Neuronal stem cell (in vitro differentiated cells): ENCODE results near the gene GPN2.
"Not testable (repeated sequence)": the region's sequence is repeated elsewhere in the genome, so short reads cannot be mapped to it uniquely, and the experiment has no call there.

ENCODE experiments used
- DNase-seq: peaks from one replicate; pipeline ENCODE4 v3.0.0-alpha.2; 2013; ENCODE audit warnings: low spot score
- H2AFZ ChIP-seq: one replicate; pipeline ENCODE4 v1.6.1; 2013; ENCODE audit warnings: mild to moderate bottlenecking, low read length, inconsistent platforms
- H2AK5ac ChIP-seq: 2 replicates; pipeline ENCODE4 v1.6.1; 2013; ENCODE audit warnings: low read depth, mild to moderate bottlenecking, inconsistent platforms, low read length, moderate library complexity, mixed read lengths
- H2BK120ac ChIP-seq: 2 replicates; pipeline ENCODE4 v1.6.1; 2013; ENCODE audit warnings: low read depth, mild to moderate bottlenecking, inconsistent platforms, low read length, moderate library complexity, mixed read lengths
- H2BK12ac ChIP-seq: one replicate; pipeline ENCODE4 v1.6.1; 2013; ENCODE audit warnings: low read length, inconsistent platforms
- H2BK15ac ChIP-seq: 2 replicates; pipeline ENCODE4 v1.6.1; 2013; ENCODE audit warnings: mild to moderate bottlenecking, low read length, inconsistent platforms, mixed read lengths
- H2BK5ac ChIP-seq: one replicate; pipeline ENCODE4 v1.6.1; 2013; ENCODE audit warnings: inconsistent platforms, mild to moderate bottlenecking, low read length, moderate library complexity
- H3K14ac ChIP-seq: one replicate; pipeline ENCODE4 v1.6.1; 2013; ENCODE audit warnings: low read length, inconsistent platforms
- H3K18ac ChIP-seq: 2 replicates; pipeline ENCODE4 v1.6.1; 2013; ENCODE audit warnings: low read length, inconsistent platforms
- H3K23ac ChIP-seq: 2 replicates; pipeline ENCODE4 v1.6.1; 2013; ENCODE audit warnings: low read depth, mild to moderate bottlenecking, mixed read lengths, low read length, inconsistent platforms; ENCODE audit not compliant: poor library complexity
- H3K27ac ChIP-seq: replicated peaks from 3 replicates; pipeline ENCODE4 v1.5.1; 2013; ENCODE audit warnings: low read length, inconsistent platforms
- H3K27me3 ChIP-seq, 3 experiments: 2 replicates each; pipeline ENCODE4 v1.6.1; 2013; ENCODE audit warnings: low read length in 3 of 3, mild to moderate bottlenecking in 2 of 3, inconsistent platforms in 1 of 3, low read depth in 1 of 3, mixed read lengths in 1 of 3, moderate library complexity in 1 of 3; ENCODE audit not compliant: control insufficient read depth in 3 of 3, insufficient read depth in 3 of 3
- H3K36me3 ChIP-seq, 2 donors: replicated peaks in 1 of 2; 2 replicates each; pipeline ENCODE4 v1.6.1; 2013; ENCODE audit warnings: low read length in 2 of 2; ENCODE audit not compliant: control insufficient read depth in 2 of 2, insufficient read depth in 2 of 2
- H3K4ac ChIP-seq: 2 replicates; pipeline ENCODE4 v1.6.1; 2013; ENCODE audit warnings: inconsistent platforms, mild to moderate bottlenecking, low read length, moderate library complexity
- H3K4me1 ChIP-seq, 2 donors: 1 replicate in 1 of 2; 2 replicates in 1 of 2; pipeline ENCODE4 v1.6.1; 2013; ENCODE audit warnings: low read length in 2 of 2, low read depth in 1 of 2; ENCODE audit not compliant: control insufficient read depth in 2 of 2, insufficient read depth in 1 of 2
- H3K4me2 ChIP-seq: one replicate; pipeline ENCODE4 v1.6.1; 2013; ENCODE audit warnings: mild to moderate bottlenecking, low read length, inconsistent platforms; ENCODE audit not compliant: insufficient read depth, poor library complexity, severe bottlenecking
- H3K4me3 ChIP-seq, 2 donors: 2 replicates each; pipeline ENCODE4 v1.5.1; 2013; ENCODE audit warnings: low read length in 2 of 2, mild to moderate bottlenecking in 2 of 2, inconsistent platforms in 1 of 2, moderate library complexity in 1 of 2
- H3K79me1 ChIP-seq: one replicate; pipeline ENCODE4 v1.6.1; 2013; ENCODE audit warnings: low read depth, mild to moderate bottlenecking, inconsistent platforms, low read length, moderate library complexity
- H3K9ac ChIP-seq: one replicate; pipeline ENCODE4 v1.6.1; 2013; ENCODE audit warnings: mild to moderate bottlenecking, low read depth, low read length, inconsistent platforms; ENCODE audit not compliant: poor library complexity
- H3K9me3 ChIP-seq, 2 donors: replicated peaks in 1 of 2; 2 replicates each; pipeline versions ENCODE3 to v1.6.1; 2013; ENCODE audit warnings: low read length in 2 of 2, mild to moderate bottlenecking in 2 of 2, inconsistent platforms in 1 of 2, low read depth in 1 of 2, mixed read lengths in 1 of 2, moderate library complexity in 1 of 2; ENCODE audit not compliant: control insufficient read depth in 2 of 2, insufficient read depth in 1 of 2
- H4K8ac ChIP-seq: one replicate; pipeline ENCODE4 v1.6.1; 2013; ENCODE audit warnings: low read depth, mild to moderate bottlenecking, inconsistent platforms, low read length, moderate library complexity
- H4K91ac ChIP-seq: one replicate; pipeline ENCODE4 v1.6.1; 2013; ENCODE audit warnings: low read length, low read depth, mild to moderate bottlenecking, inconsistent platforms; ENCODE audit not compliant: poor library complexity
- WGBS, 2 donors: extraction: QIAGEN DNeasy Blood & Tissue Kit; methylation state at CpG; one replicate each; pipeline ENCODE4 v1.1.7; 2013; ENCODE audit warnings: missing lambda C conversion rate in 2 of 2, mixed read lengths in 1 of 2; ENCODE audit not compliant: insufficient read length in 2 of 2, insufficient replicate concordance in 1 of 2; ENCODE audit errors: extremely low coverage in 2 of 2; 5-methylcytosine and 5-hydroxymethylcytosine counted together

GPN2 gene

DNA sequence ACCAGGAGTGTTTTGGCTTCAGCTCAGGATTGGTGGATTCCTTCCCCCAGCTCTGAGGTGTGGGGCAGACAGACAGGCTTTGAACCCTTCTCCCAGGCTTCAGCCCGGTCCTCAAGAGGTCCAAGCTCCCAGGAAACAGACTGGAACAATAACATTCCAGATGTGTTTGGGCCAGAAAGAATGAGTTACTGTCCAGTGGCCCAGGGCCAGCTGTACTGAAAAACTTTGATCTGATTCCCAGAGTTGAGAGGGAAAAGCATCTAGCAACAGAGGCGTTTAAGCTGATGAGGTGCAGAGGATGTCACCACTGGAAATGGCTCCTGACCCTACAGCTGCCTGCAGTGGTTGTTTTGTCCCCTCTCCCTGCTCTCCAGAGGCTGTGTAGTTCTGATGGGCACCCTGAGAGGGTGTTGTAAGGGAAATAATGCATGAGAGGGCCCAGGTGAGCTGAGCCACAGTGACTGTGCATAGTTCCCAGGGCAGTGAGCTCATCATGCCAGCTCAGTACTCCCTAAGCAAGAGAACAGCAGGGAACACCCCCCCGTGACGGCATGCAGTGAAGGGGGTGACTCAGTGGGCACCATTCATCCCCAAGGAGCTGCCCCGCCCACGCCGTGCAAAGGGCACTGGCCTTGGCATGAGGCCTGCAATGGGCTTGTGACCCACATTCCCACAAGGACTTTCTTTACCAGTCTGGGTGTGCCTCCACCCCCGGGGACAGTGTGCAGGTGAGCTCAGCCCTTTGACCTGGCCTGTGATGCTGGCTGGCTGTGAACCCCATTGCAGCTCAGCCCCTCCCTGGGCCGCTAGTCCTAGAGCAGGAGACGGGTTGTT is 40.9 kb downstream of the GPN2 start:
- peaks cover 46 to 86% of the 10 kb centered on the region in 2 donors for H3K36me3 ChIP-seq
- H3K4me2 ChIP-seq = no peak overlapping the region
- peak overlapping the region; percentile 54 for H3K9ac ChIP-seq
- H2BK120ac ChIP-seq = no peak overlapping the region
- H3K9me3 ChIP-seq = no peaks in the 10 kb centered on the region
- H2AFZ ChIP-seq = no peak overlapping the region
- no peak overlapping the region for H3K18ac ChIP-seq
- no peak overlapping the region for H4K91ac ChIP-seq
- no peak overlapping the region for H3K27ac ChIP-seq
- no peak overlapping the region for H2BK12ac ChIP-seq
- peak overlapping the region; percentile 82 for H3K23ac ChIP-seq
- WGBS, 2 donors = no CpG with 5 or more reads among the region's 10 CpGs
- no peak overlapping the region for H2AK5ac ChIP-seq
- DNase-seq = no peak
- H3K27me3 ChIP-seq = no peaks in the 10 kb centered on the region
- H2BK15ac ChIP-seq = no peak overlapping the region
- no peak overlapping the region for H4K8ac ChIP-seq
- no peak overlapping the region for H3K4me3 ChIP-seq
- no peaks in the 10 kb centered on the region for H3K4me1 ChIP-seq
- H2BK5ac ChIP-seq = no peak overlapping the region
- H3K4ac ChIP-seq = no peak overlapping the region
- no peaks in the 10 kb centered on the region for H3K79me1 ChIP-seq
- no peak overlapping the region for H3K14ac ChIP-seq

GRCh38 chr1:26848499-26848898 is 41.6 kb downstream of the GPN2 start:
- no peak overlapping the region for H3K4ac ChIP-seq
- WGBS, 2 donors = no CpG with 5 or more reads among the region's 10 CpGs
- H3K4me3 ChIP-seq = no peak overlapping the region
- H3K27me3 ChIP-seq = no peaks in the 10 kb centered on the region
- no peaks in the 10 kb centered on the region for H3K79me1 ChIP-seq
- H3K23ac ChIP-seq = no peak overlapping the region
- H3K36me3 ChIP-seq = peaks cover 41 to 84% of the 10 kb centered on the region in 2 donors
- no peak overlapping the region for H3K14ac ChIP-seq
- H2AK5ac ChIP-seq = no peak overlapping the region
- no peaks in the 10 kb centered on the region for H3K4me1 ChIP-seq
- H3K9ac ChIP-seq = no peak overlapping the region
- no peak overlapping the region for H3K18ac ChIP-seq
- H2AFZ ChIP-seq = no peak overlapping the region
- H2BK15ac ChIP-seq = no peak overlapping the region
- no peaks in the 10 kb centered on the region for H3K9me3 ChIP-seq
- no peak overlapping the region for H3K27ac ChIP-seq
- no peak overlapping the region for H3K4me2 ChIP-seq
- no peak overlapping the region for H4K91ac ChIP-seq
- DNase-seq = no peak
- no peak overlapping the region for H2BK12ac ChIP-seq
- H2BK5ac ChIP-seq = no peak overlapping the region
- no peak overlapping the region for H4K8ac ChIP-seq
- no peak overlapping the region for H2BK120ac ChIP-seq

DNA sequence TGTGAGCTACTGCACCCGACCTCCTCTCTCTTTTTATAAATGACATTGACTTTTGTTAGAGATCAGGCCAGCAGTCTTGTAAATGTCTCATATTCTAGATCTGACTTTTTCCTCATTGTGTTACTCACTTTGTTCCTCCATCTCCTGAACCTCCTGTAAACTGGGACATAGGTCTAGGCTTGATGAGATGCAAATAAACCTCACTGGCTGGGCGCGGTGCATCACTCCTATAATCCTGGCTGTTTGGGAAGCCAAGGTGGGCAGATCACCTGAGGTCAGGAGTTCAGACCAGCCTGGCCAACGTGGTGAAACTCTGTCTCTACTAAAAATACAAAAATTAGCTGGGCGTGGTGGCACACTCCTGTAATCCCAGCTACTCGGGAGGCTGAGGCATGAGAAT is 42.3 kb downstream of the GPN2 start:
- not testable (repeated sequence) for H3K4me1 ChIP-seq, H3K4ac ChIP-seq, DNase-seq, H3K79me1 ChIP-seq, H3K9me3 ChIP-seq, H3K18ac ChIP-seq, H3K14ac ChIP-seq, H2BK120ac ChIP-seq, H3K9ac ChIP-seq, H3K4me2 ChIP-seq, H4K91ac ChIP-seq, H3K27me3 ChIP-seq, H3K27ac ChIP-seq, H3K23ac ChIP-seq, H2AK5ac ChIP-seq, H2BK12ac ChIP-seq, H3K4me3 ChIP-seq, H4K8ac ChIP-seq, H2BK5ac ChIP-seq, H2AFZ ChIP-seq, H2BK15ac ChIP-seq
- WGBS, 2 donors = no CpG with 5 or more reads among the region's 6 CpGs
- peaks cover 41 to 84% of the 10 kb centered on the region in 2 donors for H3K36me3 ChIP-seq

GRCh38 chr1:26844424-26845196 is 45.5 kb downstream of the GPN2 start:
- no peak overlapping the region for H4K91ac ChIP-seq

More at GRCh38 chr1:26844424-26845196, 45.5 kb downstream of the GPN2 start:
- Histone ChIP-seq H3K9ac (no peak overlapping the region), H3K14ac (no peak overlapping the region), H3K79me1 (no peaks in the 10 kb centered on the region), H2BK15ac (no peak overlapping the region), H2BK12ac (no peak overlapping the region), H3K36me3 (peaks cover 28 to 78% of the 10 kb centered on the region in 2 donors), H2BK120ac (no peak overlapping the region), H3K4ac (no peak overlapping the region), H3K23ac (no peak overlapping the region), H2BK5ac (no peak overlapping the region), H3K18ac (no peak overlapping the region), H2AK5ac (no peak overlapping the region), H3K4me1 (no peaks in the 10 kb centered on the region), H3K9me3 (no peaks in the 10 kb centered on the region), H3K27ac (no peak overlapping the region), H2AFZ (no peak overlapping the region), H4K8ac (no peak overlapping the region), H3K4me3 (no peak overlapping the region), H3K4me2 (no peak overlapping the region), H3K27me3 (no peaks in the 10 kb centered on the region)
- no CpG with 5 or more reads among the region's 13 CpGs for WGBS, 2 donors
- DNase-seq = no peak
